Measurements from ENCODE around the gene PTPRN2. TPM values are rescaled to one million over a fixed set of nuclear protein-coding genes. Genes with fewer than 3 reads are reported as not detected.

Gene PTPRN2
- total and polyA plus RNA-seq, 2 of the 8 experiments (the other 6 are each of a cell fraction or from before 2014, with no cell fraction given): 2.6 to 4.5 TPM

DNA sequence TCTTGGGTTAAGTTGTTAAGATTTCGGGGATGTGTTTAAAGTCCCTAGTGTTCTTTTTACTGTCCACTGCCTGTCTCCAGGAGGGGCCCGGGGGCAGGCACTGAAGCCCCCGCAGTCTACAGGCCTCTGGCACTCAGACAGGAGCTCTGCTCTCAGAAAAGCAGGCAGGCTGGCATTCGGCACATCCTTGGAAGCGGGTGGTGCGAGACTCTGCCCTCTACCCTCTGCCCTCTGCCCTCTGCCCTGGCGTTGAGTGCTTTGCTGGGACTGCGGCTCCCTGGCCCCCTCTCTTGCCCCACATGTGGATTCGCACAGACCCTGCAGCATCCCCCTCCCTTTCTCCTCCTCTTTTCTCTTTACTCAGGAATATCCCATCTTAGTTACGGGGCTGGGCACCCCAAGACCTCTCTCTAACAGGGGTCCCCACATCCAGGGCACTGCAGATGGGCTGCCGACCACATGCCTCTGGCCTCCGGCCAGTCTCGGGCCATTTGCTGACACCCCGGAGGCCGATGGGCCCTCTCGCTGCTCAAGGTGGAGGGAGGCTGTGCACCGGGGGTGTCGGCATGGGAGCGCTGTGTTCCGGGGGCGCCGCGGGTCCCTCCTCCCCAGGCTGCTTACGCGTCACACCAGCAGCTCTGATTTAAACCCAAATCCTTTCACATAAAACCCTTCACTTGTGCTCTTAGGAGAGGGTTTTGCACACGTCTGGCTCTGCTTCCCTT lies 770.9 kb downstream of the PTPRN2 start:
- Histone ChIP-seq H3K9ac (replicated peaks in 1 of 4; ENCODE audit: extremely low read depth in 1 of 4, low read depth in 3 of 4, low read length in 3 of 4) (no peak overlapping the region), H2AFZ (ENCODE audit: low read length) (no peak overlapping the region), H2BK5ac (ENCODE audit: low read depth, low read length) (no peak overlapping the region), H4K91ac (replicated peaks; ENCODE audit: insufficient read length, low read length) (no peak overlapping the region), H3K23ac (ENCODE audit: insufficient read length) (no peak overlapping the region), H4K5ac (ENCODE audit: insufficient read length, low read depth, low read length) (no peak overlapping the region), H2AK5ac (ENCODE audit: low read depth, low read length) (no peak overlapping the region), H2BK20ac (ENCODE audit: low read length) (no peak overlapping the region), H3K27me3 (replicated peaks in 1 of 4; ENCODE audit: control insufficient read depth in 3 of 4, extremely low read depth in 1 of 4, insufficient read depth in 3 of 4, low read length in 3 of 4) (no peaks in the 10 kb centered on the region; a peak in 1 of 7 replicates), H4K8ac (ENCODE audit: extremely low read depth, insufficient read depth, low read length) (no peak overlapping the region; the same call in 1 of the 2 replicates), H3K4me3 (ENCODE audit: extremely low read depth in 1 of 4, insufficient read depth in 2 of 4, low read depth in 3 of 4, low read length in 4 of 4) (no peak overlapping the region), H3K27ac (ENCODE audit: low read depth, low read length) (no peak overlapping the region), H3K79me1 (ENCODE audit: low read depth, low read length) (no peaks in the 10 kb centered on the region), H3K4me1 (replicated peaks in 1 of 4; ENCODE audit: control insufficient read depth in 3 of 4, insufficient read depth in 4 of 4, low read length in 3 of 4) (no peaks in the 10 kb centered on the region; a peak in 1 of 7 replicates), H3K9me3 (ENCODE audit: insufficient read depth in 2 of 2, low read depth in 1 of 2, low read length in 1 of 2) (0 out of 4 replicates have a peak, but pooled peaks cover 0 to 3% of the 10 kb centered on the region in 2 experiments), H3K79me2 (ENCODE audit: control insufficient read depth in 1 of 2, insufficient read depth in 2 of 2, low read length in 2 of 2) (no peaks in the 10 kb centered on the region), H3K56ac (replicated peaks; ENCODE audit: insufficient read length, low read depth, low read length) (no peak overlapping the region), H2BK12ac (ENCODE audit: low read depth, low read length) (no peak overlapping the region), H3K4ac (replicated peaks; ENCODE audit: insufficient read length, low read depth, low read length) (no peak overlapping the region), H3K4me2 (ENCODE audit: insufficient read depth in 1 of 2, low read depth in 2 of 2, low read length in 2 of 2) (no peak overlapping the region), H2BK120ac (replicated peaks; ENCODE audit: low read depth, low read length) (no peak overlapping the region), H4K20me1 (replicated peaks in 1 of 2; ENCODE audit: control insufficient read depth in 1 of 2, insufficient read depth in 2 of 2, low read length in 2 of 2) (peaks cover 0 to 13% of the 10 kb centered on the region in 2 experiments), H3K14ac (ENCODE audit: insufficient read length) (no peak overlapping the region), H2BK15ac (ENCODE audit: low read length) (no peak overlapping the region; the same call in 1 of the 2 replicates), H3K18ac (ENCODE audit: extremely low read depth, low read length) (no peak overlapping the region), H3K36me3 (ENCODE audit: control insufficient read depth in 2 of 4, insufficient read depth in 4 of 4, low read length in 3 of 4) (no peaks in the 10 kb centered on the region; a peak in 1 of 8 replicates), H3K23me2 (ENCODE audit: low read depth, low read length) (peaks cover 14% of the 10 kb centered on the region)
- CTCF ChIA-PET (ENCODE audit: partially characterized antibody): no interaction called here
- POLR2A ChIA-PET (ENCODE audit: partially characterized antibody): no interaction called here
- FAIRE-seq: no peak
- no peak for DNase-seq (ENCODE audit: low read depth in 1 of 2, low spot score in 2 of 2)
- 95% methylated on average over 17 of the region's 26 CpGs; no CpG with 5 or more reads in 1 of the 2 experiments for WGBS, 2 experiments (ENCODE audit: extremely low coverage in 1 of 2, insufficient coverage in 1 of 2, insufficient read length in 1 of 2, insufficient replicate concordance in 2 of 2, low coverage in 1 of 2, low lambda C conversion rate in 2 of 2, missing lambda C conversion rate in 1 of 2)
- TF ChIP-seq CHD1 (IDR thresholded peaks at IDR 0.05; ENCODE audit: low read depth, low read length) (no peak), SP2 (IDR thresholded peaks at IDR 0.05; ENCODE audit: low read length) (no peak), CHD2 (IDR thresholded peaks at IDR 0.05; ENCODE audit: low read length) (no peak), KDM4A (IDR thresholded peaks at IDR 0.05; ENCODE audit: low read depth, low read length, severe bottlenecking) (no peak), ATF3 (IDR thresholded peaks at IDR 0.05; ENCODE audit: insufficient read depth, low read depth, low read length) (no peak), RFX5 (IDR thresholded peaks at IDR 0.05; ENCODE audit: borderline replicate concordance, low read depth, low read length) (no peak), EP300 (IDR thresholded peaks at IDR 0.05; ENCODE audit: borderline replicate concordance in 1 of 2, low read depth in 2 of 2, low read length in 2 of 2) (no peak), NRF1 (IDR thresholded peaks at IDR 0.05; ENCODE audit: low read depth, low read length) (no peak), POU5F1 (IDR thresholded peaks at IDR 0.05; ENCODE audit: low read depth, low read length) (no peak), SRF (IDR thresholded peaks at IDR 0.05; ENCODE audit: low read depth, low read length) (no peak), RAD21 (IDR thresholded peaks at IDR 0.05 in 1 of 2, conservative IDR thresholded peaks at IDR 0.05 in 1 of 2; ENCODE audit: low read depth in 2 of 2, low read length in 2 of 2) (no peak)
- TF ChIP-seq, protein P1, sequence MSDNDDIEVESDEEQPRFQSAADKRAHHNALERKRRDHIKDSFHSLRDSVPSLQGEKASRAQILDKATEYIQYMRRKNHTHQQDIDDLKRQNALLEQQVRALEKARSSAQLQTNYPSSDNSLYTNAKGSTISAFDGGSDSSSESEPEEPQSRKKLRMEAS (IDR thresholded peaks at IDR 0.05): no peak

Data from H1 (cell line).